ENCODE results near the gene PGBD5. TPM values are rescaled to one million over a fixed set of nuclear protein-coding genes. Genes with fewer than 3 reads are reported as not detected.
A peak's percentile ranks its signal among the peaks of the same experiment; 100 is the strongest.

Gene PGBD5
- total and polyA plus RNA-seq, 4 donors, result 0.54 to 3.0 (median 1.8) TPM

- Histone ChIP-seq H3K9ac (ENCODE audit: insufficient read depth in 1 of 2, low read length in 2 of 2) (no peak overlapping the region), H3K4me3 (no peak overlapping the region), H3K27me3 (ENCODE audit: control insufficient read depth in 3 of 3, insufficient read depth in 3 of 3, low read length in 2 of 3) (peaks cover 0 to 2% (median 0%) of the 10 kb centered on the region in 3 donors), H3K4me1 (ENCODE audit: control insufficient read depth in 5 of 5, insufficient read depth in 5 of 5, low read length in 5 of 5) (peaks cover 0 to 5% (median 0%) of the 10 kb centered on the region in 5 donors), H3K27ac (ENCODE audit: low read depth in 1 of 2, low read length in 1 of 2) (no peak overlapping the region), H3K9me3 (ENCODE audit: control insufficient read depth in 4 of 4, insufficient read depth in 3 of 4, low read length in 3 of 4) (peaks cover 0 to 2% (median 0%) of the 10 kb centered on the region in 4 donors), H3K36me3 (ENCODE audit: control insufficient read depth in 4 of 4, insufficient read depth in 4 of 4, low read length in 4 of 4) (no peaks in the 10 kb centered on the region)
- WGBS, 2 donors, result 85 to 91% methylated on average over 6 of the region's 6 CpGs
- TF ChIP-seq CTCF (IDR thresholded peaks at IDR 0.05; ENCODE audit: control extremely low read depth, extremely low read depth), result no peak
- ATAC-seq (ENCODE audit: insufficient read depth, low FRiP score), result no peak
- no peak for DNase-seq
Measured at GRCh38 chr1:230315099-230315498, 111.0 kb downstream of the PGBD5 start.

- ATAC-seq (ENCODE audit: insufficient read depth, low FRiP score), result no peak
- Histone ChIP-seq H3K27ac (ENCODE audit: low read depth in 1 of 2, low read length in 1 of 2) (no peak overlapping the region), H3K4me3 (no peak overlapping the region), H3K9ac (ENCODE audit: insufficient read depth in 1 of 2, low read length in 2 of 2) (no peak overlapping the region), H3K4me1 (ENCODE audit: control insufficient read depth in 5 of 5, insufficient read depth in 5 of 5, low read length in 5 of 5) (peaks cover 0 to 5% (median 0%) of the 10 kb centered on the region in 5 donors), H3K27me3 (ENCODE audit: control insufficient read depth in 3 of 3, insufficient read depth in 3 of 3, low read length in 2 of 3) (peaks cover 0 to 2% (median 0%) of the 10 kb centered on the region in 3 donors), H3K36me3 (ENCODE audit: control insufficient read depth in 4 of 4, insufficient read depth in 4 of 4, low read length in 4 of 4) (no peaks in the 10 kb centered on the region), H3K9me3 (ENCODE audit: control insufficient read depth in 4 of 4, insufficient read depth in 3 of 4, low read length in 3 of 4) (peaks cover 0 to 2% (median 0%) of the 10 kb centered on the region in 4 donors)
- WGBS, 2 donors, result 83 to 91% methylated on average over 8 of the region's 8 CpGs
- DNase-seq, result peak in 1 of 3 donors; percentile 18
- no peak for TF ChIP-seq CTCF (IDR thresholded peaks at IDR 0.05; ENCODE audit: control extremely low read depth, extremely low read depth)
Measured at GRCh38 chr1:230314142-230314470, 112.0 kb downstream of the PGBD5 start.

GRCh38 chr1:230313453-230314141 is 112.5 kb downstream of the PGBD5 start:
- H3K9me3 ChIP-seq (ENCODE audit: control insufficient read depth in 4 of 4, insufficient read depth in 3 of 4, low read length in 3 of 4), result no peaks in the 10 kb centered on the region
- no peak overlapping the region for H3K4me3 ChIP-seq
- 78 to 83% methylated on average over 12 of the region's 12 CpGs for WGBS, 2 donors
- H3K36me3 ChIP-seq (ENCODE audit: control insufficient read depth in 4 of 4, insufficient read depth in 4 of 4, low read length in 4 of 4), result no peaks in the 10 kb centered on the region
- no peak for TF ChIP-seq CTCF (IDR thresholded peaks at IDR 0.05; ENCODE audit: control extremely low read depth, extremely low read depth)
- peaks cover 0 to 5% (median 0%) of the 10 kb centered on the region in 5 donors for H3K4me1 ChIP-seq (ENCODE audit: control insufficient read depth in 5 of 5, insufficient read depth in 5 of 5, low read length in 5 of 5)
- DNase-seq (no peak), ATAC-seq (ENCODE audit: insufficient read depth, low FRiP score) (no peak)
- no peak overlapping the region for H3K9ac ChIP-seq (ENCODE audit: insufficient read depth in 1 of 2, low read length in 2 of 2)
- H3K27me3 ChIP-seq (ENCODE audit: control insufficient read depth in 3 of 3, insufficient read depth in 3 of 3, low read length in 2 of 3), result peaks cover 0 to 2% (median 0%) of the 10 kb centered on the region in 3 donors
- no peak overlapping the region for H3K27ac ChIP-seq (ENCODE audit: low read depth in 1 of 2, low read length in 1 of 2)
